Right hindlimb (tissue), 1 donor: ENCODE results near the gene LRCH1.

Source experiments
- DNase-seq: peaks from one replicate; pipeline ENCODE4 v3.0.0-alpha.2; 2018

Gene LRCH1

GRCh38 chr13:46617229-46617721 lies 64.3 kb downstream of the LRCH1 start:
- no peak for DNase-seq

GRCh38 chr13:46617885-46618284 lies 64.9 kb downstream of the LRCH1 start:
- no peak for DNase-seq

- DNase-seq, result no peak
Observed at GRCh38 chr13:46618694-46619254, 65.8 kb downstream of the LRCH1 start.

- no peak for DNase-seq
Observed at GRCh38 chr13:46620029-46620428, 67.1 kb downstream of the LRCH1 start.

- DNase-seq, result no peak
Observed at GRCh38 chr13:46620471-46620870, 67.5 kb downstream of the LRCH1 start.

- DNase-seq, result no peak
Observed at GRCh38 chr13:46621133-46621532, 68.2 kb downstream of the LRCH1 start.

- DNase-seq, result no peak
Observed at GRCh38 chr13:46621792-46622629, 69.0 kb downstream of the LRCH1 start.

GRCh38 chr13:46622630-46623256 lies 69.8 kb downstream of the LRCH1 start:
- DNase-seq, result peak; percentile 82

- no peak for DNase-seq
Observed at GRCh38 chr13:46624353-46624752, 71.4 kb downstream of the LRCH1 start.

GRCh38 chr13:46624821-46625220 lies 71.9 kb downstream of the LRCH1 start:
- no peak for DNase-seq

GRCh38 chr13:46627462-46627861 lies 74.5 kb downstream of the LRCH1 start:
- DNase-seq, result no peak

- DNase-seq, result no peak
Observed at GRCh38 chr13:46628622-46629365, 75.8 kb downstream of the LRCH1 start.

GRCh38 chr13:46629811-46630413 lies 76.9 kb downstream of the LRCH1 start:
- no peak for DNase-seq

- DNase-seq, result no peak
Observed at GRCh38 chr13:46630431-46631178, 77.6 kb downstream of the LRCH1 start.

GRCh38 chr13:46631179-46631542 lies 78.2 kb downstream of the LRCH1 start:
- no peak for DNase-seq

GRCh38 chr13:46632176-46632575 lies 79.2 kb downstream of the LRCH1 start:
- DNase-seq, result no peak

- DNase-seq, result no peak
Observed at GRCh38 chr13:46633416-46633815, 80.4 kb downstream of the LRCH1 start.

- DNase-seq, result no peak
Observed at GRCh38 chr13:46636451-46636850, 83.5 kb downstream of the LRCH1 start.

GRCh38 chr13:46637213-46637612 lies 84.2 kb downstream of the LRCH1 start:
- DNase-seq, result no peak

- DNase-seq, result no peak
Observed at GRCh38 chr13:46638262-46638661, 85.3 kb downstream of the LRCH1 start.

- no peak for DNase-seq
Observed at GRCh38 chr13:46639033-46639981, 86.3 kb downstream of the LRCH1 start.
